ENCODE measurements around the gene RNASEH2A. TPM values are rescaled to one million over a fixed set of nuclear protein-coding genes. Genes with fewer than 3 reads are reported as not detected.
A peak's percentile ranks its signal among the peaks of the same experiment; 100 is the strongest.

Gene RNASEH2A
- total RNA-seq, result 2.7 TPM
- long read RNA-seq, transcript RNASEH2A-201 (8 exons, 2,753 nt), result major isoform, 10 of 10 reads
- long read RNA-seq, partial matches to known transcripts, result 0 of 10 reads
- long read RNA-seq, other reads (novel, unspliced or antisense), result 0 of 10 reads

DNA sequence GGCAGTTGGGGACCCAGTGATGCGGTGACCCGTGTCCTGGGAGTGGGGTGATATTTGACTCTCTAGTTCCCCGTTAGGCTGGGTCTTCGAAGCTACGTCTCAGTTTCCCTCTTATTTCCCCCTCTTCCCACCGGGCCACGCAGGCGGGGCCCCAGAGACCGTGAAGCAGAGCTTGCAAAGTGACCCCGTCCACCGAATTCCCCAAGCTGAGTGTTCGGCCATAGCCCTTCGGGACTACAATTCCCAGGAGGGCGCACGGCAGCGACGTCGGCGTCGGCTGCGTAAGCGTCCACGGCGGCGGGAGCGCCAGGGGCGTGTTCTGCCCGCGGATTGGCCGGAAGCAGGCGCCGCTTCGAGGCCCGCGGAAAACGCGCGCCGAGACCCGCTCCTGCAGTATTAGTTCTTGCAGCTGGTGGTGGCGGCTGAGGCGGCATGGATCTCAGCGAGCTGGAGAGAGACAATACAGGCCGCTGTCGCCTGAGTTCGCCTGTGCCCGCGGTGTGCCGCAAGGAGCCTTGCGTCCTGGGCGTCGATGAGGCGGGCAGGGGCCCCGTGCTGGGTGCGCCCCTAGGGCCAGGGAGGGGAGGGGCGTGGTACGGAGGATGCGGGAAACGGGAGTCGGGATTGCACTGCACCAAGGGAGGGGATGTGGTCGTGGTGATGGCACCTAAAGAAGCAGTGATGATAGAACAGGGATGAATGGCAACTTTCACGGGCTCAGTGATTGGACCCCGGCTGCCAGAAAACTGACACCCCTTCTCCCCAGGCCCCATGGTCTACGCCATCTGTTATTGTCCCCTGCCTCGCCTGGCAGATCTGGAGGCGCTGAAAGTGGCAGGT lies at the start of gene RNASEH2A:
TSS of gene RNASEH2A (plus strand) at position 343 of the 840 bp plus-strand sequence. CDS start at position 433, 90 bp downstream.
- DNase-seq (ENCODE audit: low spot score), result peak; percentile 97

DNA sequence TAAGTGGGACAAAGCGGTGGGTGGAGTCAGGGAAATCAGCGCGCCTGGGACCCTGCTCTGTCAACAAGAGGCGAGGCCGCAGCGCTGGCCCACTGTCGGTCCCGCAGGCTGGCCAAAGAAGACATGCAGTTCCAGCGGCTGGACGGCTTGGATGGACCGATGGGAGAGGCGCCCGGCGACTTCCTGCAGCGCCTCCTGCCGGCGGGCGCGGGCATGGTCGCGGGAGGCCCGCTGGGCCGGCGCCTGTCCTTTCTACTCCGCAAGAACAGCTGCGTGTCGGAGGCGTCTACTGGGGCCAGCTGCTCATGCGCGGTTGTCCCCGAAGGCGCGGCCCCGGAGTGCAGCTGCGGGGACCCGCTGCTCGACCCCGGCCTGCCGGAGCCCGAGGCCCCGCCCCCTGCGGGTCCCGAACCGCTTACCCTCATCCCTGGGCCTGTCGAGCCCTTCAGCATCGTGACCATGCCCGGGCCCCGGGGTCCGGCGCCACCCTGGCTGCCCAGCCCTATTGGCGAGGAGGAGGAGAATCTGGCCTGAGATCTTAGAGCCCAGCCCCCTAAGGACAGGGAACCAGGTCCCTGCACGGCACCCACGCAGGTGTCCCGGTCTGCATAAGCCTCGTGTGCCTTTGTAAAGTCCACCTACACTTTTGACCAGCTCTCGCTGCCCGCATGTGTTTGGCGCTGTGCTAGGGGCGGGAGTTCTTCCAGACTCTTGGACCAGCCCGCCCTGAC lies 48.7 kb upstream of the RNASEH2A start:
- DNase-seq (ENCODE audit: low spot score), result peak; percentile 93

DNA sequence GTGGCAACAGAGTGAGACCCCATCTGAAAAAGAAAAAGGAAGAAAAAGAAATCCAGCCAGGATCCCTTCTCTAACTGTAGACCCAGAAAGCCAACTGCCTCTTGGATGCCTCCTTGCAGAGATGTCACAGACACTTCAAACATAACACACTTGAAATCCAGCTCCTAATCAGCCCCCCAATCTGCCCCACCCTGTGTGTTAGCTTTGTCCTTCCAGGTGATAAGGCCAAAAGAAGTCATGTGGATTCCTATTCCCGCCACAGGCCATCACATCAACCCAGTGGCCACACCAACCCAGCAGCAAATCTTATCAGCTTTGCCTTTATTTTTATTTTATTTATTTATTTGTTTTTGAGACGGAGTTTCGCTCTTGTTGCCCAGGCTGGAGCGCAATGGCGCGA lies 46.7 kb upstream of the RNASEH2A start:
- DNase-seq (ENCODE audit: low spot score), result no peak

DNA sequence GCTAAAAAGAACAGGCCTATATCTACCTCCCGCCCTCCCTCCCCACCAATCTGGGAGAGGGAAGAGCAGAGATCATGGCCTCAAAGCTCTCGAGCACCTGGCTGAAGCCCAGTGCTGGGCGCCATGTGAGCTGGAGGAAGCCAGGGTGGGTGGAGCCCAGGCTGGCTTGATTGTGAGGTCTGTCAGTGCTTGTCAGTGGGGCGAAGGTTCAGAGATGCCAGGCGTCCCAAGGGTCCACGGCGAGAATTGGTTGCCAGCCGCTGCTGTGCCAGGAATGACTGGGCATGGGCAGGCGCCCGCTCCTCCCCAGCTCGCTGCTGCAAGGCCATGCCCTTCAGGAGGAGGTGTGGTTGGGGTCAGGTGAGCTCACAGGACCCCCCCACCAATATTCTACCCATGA lies 43.3 kb upstream of the RNASEH2A start:
- no peak for DNase-seq (ENCODE audit: low spot score)

DNA sequence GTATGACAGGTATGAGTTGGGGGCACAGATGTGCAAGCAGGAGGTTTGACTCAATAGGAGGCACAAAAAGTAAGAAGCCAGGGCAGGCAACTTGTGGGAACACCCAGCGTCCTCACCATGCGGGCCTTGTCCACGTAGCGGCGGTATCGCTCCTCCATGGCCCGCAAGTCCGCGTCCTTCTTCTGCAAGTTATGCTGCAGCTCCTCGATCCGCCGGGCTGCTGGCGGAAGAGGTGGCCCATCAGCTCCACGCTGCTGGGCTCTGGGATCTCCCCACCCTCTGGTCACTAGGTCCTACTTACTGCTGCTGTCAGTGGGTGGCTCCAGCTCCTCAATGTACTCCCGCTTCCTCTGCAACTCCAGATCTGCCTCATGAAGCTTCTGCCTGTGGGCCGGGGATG lies 41.7 kb upstream of the RNASEH2A start:
- DNase-seq (ENCODE audit: low spot score), result no peak

DNA sequence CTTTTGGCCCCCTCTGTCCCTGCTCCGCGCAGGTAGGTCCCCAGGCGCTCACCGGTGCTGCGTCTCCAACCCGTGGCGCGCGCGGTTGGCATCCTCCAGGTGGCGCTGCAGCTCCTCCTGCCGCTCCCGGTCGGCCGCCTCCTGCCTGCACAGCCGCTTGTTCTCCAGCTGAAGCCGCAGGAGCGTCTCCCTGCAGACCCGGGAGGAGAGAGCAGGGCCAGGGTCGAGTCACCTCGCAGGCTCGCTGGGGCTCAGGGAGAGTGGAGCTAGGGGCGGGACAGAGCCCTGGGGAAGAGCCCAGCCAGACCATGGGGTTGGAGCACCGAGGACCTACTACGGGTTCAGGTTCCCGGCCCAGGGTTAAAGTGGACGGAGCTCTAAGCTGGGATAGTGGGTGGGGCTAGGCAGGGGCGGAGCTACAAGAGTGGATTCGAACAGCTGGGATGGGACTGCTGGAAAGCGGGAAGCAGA lies 40.3 kb upstream of the RNASEH2A start:
- peak; percentile 94 for DNase-seq (ENCODE audit: low spot score)

DNA sequence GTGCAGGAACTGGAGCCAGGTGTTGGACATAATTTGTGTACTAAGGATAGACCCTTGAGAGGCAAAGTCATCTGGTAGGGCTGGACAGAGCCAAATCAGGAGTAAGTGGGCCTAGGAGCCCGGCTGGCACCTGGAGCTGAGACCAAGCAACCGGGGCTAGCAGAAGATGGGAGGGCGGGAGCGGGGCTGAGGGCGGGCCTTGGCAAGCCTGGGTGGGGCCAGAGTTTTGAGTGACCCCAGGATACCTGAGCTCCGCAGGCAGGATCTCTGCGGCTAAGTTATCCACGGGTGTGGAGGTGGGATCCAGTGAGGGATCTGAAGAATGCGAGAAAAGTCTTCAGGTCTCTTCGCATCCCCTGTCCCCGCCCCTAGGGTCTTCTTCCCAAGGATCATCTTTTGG lies 39.2 kb upstream of the RNASEH2A start:
- no peak for DNase-seq (ENCODE audit: low spot score)

DNA sequence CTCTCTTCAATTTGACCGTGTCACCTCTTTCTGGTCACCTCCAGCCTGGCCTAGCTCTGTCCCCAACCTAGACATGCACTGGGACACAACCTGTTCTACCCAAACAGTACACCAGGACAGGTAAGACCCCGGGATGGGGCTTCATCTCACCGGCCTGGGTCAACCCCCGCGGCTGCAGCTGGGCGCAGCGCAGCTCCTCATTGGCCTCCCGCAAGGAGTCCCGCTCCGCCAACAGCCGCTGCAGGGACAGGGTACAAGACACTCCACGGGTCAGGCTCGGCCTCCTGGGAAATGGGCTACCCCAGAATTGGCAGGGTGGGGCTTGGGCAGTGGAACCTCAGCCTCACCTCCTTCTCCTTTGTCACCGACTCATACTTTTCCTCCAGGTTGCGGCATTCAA lies 38.7 kb upstream of the RNASEH2A start:
- no peak for DNase-seq (ENCODE audit: low spot score)

DNA sequence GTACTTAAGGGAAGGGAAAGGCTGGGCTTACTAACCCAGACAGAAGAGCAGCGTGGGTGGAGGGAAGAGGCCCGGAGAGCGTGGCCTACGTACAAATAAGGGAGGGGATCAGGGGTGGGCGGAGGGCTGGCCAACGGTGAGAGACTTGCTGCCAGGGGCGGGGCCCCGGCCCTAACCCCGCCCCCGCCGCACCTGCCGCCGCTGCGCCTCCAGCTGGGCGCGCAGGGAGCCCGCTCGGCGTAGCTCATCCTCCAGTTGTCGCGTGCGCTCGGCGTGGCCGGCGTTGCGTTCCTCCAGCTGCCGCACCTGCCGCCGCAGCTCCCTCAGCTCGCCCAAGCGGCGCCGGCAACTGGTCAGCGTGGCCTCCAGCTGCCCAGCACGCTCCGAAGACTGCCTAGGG lies 36.7 kb upstream of the RNASEH2A start:
- DNase-seq (ENCODE audit: low spot score), result no peak

DNA sequence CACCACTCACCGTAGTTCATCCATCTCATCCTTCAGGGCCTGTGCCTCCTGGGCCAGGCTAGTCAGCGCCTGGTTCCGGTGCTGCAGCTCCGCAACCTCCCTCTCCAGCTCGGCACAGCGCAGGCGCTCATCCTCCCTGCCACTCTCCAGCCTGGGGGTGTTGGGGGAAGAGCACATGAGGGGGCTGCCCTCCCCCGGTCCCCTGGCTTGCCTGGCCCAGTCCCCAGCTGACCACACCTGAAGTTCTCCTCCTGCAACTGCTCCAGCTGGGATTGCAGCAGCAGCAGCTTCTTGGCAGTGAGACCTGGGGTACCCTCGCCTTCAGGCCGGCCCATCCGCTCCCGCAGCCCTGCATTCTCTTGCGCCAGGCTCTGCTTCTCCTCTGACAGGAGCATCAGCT lies 35.5 kb upstream of the RNASEH2A start:
- DNase-seq (ENCODE audit: low spot score), result no peak

DNA sequence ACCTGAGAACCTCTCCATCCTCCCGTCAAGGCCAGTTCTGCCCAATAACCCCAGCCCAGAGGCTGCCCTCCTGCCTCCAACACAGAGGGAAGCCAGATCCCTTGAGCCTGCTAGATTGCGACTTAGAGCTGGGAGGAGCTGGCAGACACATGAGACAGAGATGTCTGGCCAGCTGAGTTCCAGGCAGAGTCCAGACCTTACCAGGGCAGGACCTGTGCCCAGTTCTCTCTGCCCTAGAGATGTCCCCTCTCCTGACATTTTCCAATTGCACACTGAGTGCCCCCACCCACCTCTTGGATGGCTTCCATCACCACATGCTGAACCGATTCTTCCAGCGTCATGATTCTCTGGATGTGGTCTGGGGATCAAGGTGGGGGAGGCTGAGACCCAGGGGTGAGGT lies 34.1 kb upstream of the RNASEH2A start:
- DNase-seq (ENCODE audit: low spot score), result no peak

DNA sequence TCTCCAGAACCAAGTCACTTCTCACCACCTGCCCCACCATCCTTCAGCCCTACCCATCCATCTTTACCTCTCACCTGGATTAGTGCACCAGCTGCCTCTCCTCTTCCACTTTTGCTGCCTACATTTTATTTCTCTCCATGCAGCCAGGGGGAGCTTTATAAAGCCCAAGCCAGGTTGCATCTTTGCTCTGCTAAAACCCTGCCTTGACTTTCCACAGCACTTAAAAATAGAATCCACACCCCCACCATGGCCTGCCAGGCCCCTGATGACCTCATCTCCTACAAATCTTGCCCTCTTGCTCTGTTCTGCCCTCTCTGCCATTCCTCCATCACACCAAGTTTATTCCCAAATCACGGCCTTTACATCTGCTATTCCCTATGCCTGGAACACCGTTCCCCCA lies 32.8 kb upstream of the RNASEH2A start:
- no peak for DNase-seq (ENCODE audit: low spot score)

DNA sequence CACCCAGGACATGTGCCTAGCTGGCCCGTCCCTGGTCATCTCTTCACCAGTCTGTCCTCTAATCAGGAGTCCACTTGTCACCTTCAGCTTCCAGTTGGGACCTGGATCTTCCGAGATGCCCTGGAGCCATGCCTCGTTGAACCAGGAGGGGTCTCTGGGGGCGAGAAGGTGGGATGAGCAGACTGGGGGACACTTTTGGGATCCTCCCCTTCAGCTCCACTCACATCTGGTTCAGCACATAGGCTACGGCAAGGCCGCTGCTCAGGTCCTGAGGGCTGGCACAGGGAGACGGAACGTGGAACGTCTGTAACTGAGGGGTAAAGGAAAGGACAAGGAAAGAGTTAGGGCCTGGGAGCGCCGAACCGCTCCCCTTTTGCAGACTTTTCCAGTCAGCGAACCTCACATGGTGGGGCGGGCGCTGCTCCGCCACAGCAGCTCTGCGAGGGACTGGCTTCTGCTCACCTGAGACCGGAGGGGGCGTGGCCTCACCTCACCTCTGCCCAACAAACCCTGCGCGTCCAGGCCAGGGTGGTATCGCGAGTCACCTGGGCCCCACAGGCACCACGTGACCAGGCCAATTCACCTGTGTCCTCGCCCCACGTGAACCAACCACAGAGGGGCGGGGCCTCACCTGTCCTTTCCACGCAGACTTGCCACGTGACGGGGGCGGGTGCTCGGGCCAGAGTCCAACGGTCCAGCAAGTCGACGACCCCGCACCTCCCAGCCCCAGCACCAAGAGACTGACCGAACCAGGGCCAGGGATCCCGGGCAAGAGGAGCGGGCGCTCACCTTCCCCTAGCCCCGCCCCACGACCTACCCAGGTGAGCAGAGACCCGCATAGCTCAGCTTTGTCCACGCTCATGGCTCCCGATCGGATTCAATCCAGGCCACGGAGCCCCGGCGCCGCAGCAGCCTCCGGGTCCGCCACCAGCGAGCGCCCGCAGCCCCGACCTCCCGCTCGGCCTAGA lies 31.5 kb upstream of the RNASEH2A start, which contains the start of gene HOOK2:
TSS of gene HOOK2 (minus strand) at position 965 of the 968 bp plus-strand sequence. CDS start at position 862, 103 bp downstream.
- peak; percentile 92 for DNase-seq (ENCODE audit: low spot score)

DNA sequence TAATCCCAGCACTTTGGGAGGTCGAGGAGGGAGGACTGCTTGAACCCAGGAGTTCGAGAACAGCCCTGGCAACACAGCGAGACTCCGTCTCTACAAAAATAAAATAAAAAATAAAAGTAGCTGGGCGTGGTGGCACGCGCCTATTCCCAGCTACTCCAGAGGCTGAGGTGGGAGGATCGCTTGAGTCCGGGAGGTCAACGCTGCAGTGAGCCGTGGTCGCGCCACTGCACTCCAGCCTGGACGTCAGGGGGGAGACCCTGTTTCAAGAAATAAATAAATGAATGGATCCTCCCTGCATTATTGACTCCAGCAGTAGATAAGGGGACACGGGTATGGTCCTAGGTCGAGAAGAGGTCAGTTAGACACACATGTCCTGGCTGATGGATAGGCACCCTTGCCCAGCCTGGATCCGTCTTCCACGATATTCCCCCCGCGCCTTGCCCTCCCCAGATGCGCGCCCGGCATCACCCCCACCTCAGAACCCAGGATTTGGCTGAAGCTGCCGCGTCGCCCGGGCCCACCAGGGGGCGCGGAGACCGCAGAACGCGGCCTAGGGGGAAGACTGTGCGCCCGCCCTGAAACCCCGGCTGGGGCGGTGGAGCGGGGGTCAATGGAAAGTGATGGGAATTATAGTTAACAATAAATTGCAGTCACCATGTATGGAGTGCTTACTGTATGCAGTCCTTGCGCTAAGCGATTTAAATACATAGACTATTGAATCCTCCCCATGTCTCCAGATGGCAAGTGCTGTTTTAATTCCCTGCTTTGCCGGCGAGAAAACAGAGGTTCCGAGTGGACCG lies 29.0 kb upstream of the RNASEH2A start:
- peak; percentile 96 for DNase-seq (ENCODE audit: low spot score)

DNA sequence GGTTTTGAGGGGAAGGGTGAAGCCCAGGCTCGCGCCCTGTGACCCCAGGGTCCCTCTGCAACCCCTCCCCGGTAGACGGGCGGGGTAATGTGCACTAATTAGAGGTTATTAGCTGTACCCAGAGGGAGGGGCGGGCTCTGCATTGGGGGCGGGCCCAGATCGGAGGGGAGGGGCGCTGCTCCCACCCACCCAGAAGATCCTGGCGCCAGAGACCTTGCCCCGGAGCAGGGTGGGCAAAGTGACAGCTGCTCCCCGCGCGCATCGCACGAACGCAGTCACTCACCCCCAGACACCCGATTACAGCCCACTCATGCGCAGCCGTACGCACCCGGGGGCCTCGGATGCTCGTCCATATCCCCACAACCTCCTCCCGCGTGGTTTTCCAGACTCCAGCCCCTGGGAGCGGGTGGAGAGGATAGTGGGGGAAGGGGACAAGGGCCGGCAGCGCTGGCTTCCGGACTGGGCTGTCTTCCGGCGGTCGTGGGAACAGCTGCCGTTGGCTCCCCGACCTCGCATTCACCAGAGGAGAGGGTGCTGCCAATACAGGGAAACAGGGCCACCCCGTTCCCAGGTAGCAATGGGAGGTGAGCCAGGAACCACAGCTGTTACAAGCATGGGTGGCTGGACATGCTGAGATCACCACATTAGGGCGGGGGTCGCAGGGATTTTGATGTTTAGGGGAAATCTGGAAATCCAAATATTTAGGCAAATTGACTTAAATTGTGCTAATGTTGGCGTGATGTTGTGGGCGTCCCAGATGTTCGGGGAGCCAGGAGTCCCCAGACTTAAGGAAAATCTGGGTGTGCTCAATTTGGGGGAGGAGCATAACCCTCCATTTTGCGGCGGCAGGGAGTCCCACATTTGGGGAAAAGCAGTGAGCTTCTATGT lies 28.1 kb upstream of the RNASEH2A start:
- DNase-seq (ENCODE audit: low spot score), result peak; percentile 91

DNA sequence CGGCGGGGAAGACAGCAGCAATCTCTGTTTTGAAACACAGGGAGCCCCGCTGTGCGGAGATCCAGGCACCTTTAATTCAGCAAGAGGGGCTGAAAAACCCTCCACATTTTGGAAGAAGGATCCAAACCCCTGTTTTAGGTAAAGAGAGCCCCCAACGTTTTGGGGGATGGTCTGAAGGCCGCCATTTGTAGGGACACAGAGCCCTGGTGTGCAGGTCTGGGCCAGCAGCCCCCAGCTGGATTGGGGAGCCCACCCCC lies 27.6 kb upstream of the RNASEH2A start:
- DNase-seq (ENCODE audit: low spot score), result no peak

DNA sequence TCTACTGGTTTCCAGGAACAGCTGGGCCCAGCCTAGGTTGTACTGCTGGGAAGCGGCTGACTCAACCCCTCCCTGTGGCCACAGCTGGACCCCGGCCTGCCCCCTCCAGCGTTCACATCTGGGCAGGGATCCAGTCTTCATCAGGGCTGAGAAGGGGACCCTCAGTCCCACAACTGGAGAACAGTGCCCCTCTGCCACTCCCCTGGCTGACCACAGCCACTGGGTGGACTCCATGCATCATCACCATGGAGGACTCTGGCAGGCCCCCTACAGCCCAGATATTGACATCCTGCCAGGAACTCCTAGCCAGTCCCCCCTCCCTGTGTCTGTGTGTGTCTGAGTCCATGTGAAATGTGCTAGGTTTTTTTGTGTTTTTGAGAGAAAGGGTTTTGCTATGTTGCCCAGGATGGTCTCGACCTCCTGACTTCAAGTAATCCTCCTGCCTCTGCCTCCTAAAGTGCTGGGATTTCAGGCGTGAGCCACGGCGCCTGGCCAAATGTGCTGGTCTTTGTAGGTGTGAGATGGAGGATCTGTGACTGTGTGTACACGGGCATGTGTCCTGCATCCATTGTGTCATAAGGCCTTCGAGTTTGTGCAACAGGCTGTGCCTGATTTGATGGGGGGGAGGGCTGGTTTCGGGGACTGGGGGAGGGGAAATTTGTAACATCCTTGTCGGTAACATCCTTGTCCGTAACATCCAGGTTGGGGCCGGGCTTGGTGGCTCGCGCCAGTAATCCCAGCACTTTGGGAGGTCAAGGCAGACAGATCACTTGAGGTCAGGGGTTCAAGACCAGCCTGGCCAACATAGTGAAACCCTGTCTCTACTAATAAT lies 27.0 kb upstream of the RNASEH2A start:
- peak; percentile 93 for DNase-seq (ENCODE audit: low spot score)

DNA sequence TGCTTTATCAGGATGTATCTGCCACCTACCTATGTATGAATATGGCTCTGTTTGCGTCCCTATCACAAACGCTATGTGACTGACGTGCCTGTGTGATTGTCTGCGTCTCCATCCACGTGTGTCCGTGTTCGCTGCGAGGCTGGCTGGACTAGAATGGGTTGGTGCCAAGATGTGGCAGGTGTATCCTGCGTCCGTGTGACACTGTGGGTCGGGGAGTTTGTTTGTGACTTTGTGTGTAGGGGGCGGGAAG lies 24.3 kb upstream of the RNASEH2A start:
- no peak for DNase-seq (ENCODE audit: low spot score)

Measured in mesenteric fat pad (tissue), 1 donor.